Caki2 (cell line): ENCODE data around the gene MYRFL. TPM values are rescaled to one million over a fixed set of nuclear protein-coding genes. Genes with fewer than 3 reads are reported as not detected.
A peak's percentile ranks its signal among the peaks of the same experiment; 100 is the strongest.
"Not testable (repeated sequence)": the region's sequence is repeated elsewhere in the genome, so short reads cannot be mapped to it uniquely, and the experiment has no call there.

Experiments
- DNase-seq: peaks from one replicate; pipeline ENCODE4 v3.0.0-alpha.2; 2015; ENCODE audit warnings: low read depth
- in situ Hi-C: cut with HindIII; loops from 2 replicates; pipeline ENCODE4 v1.10.0; 2016; ENCODE audit warnings: low sequenced_read_pairs, low pct_unique_long_range_greater_than_20kb, mixed read lengths
- total RNA-seq: library from RNA; depleted of rRNA; stranded (reverse); fragments of >200 nt; shearing (Covaris generic); gene quantifications from 2 replicates; pipeline ENCODE4 v1.2.3, GENCODE V29; 2014; ENCODE audit warnings: low replicate concordance

MYRFL gene
- total RNA-seq, 1 experiment from 2014 or later = not detected

GRCh38 chr12:69837191-69837590, 12.2 kb downstream of the MYRFL start:
- in situ Hi-C loops = no loop called here

GRCh38 chr12:69837657-69838415, 12.8 kb downstream of the MYRFL start:
- no peak for DNase-seq
- in situ Hi-C loops = no loop called here

More at GRCh38 chr12:69837191-69837590, 12.2 kb downstream of the MYRFL start:
- DNase-seq = no peak

- in situ Hi-C loops = no loop called here
- no peak for DNase-seq
These were observed 15.7 kb downstream of the MYRFL start for GRCh38 chr12:69840727-69841126.

- in situ Hi-C loops = no loop called here
- no peak for DNase-seq
These were observed 18.6 kb downstream of the MYRFL start for GRCh38 chr12:69843608-69844007.

GRCh38 chr12:69844416-69844815, 19.4 kb downstream of the MYRFL start:
- DNase-seq = no peak
- in situ Hi-C loops = no loop called here

GRCh38 chr12:69844836-69845235, 19.8 kb downstream of the MYRFL start:
- in situ Hi-C loops = no loop called here
- DNase-seq = no peak

GRCh38 chr12:69846976-69847375, 21.9 kb downstream of the MYRFL start:
- no peak for DNase-seq
- in situ Hi-C loops = no loop called here

- DNase-seq = no peak
- in situ Hi-C loops = no loop called here
These were observed 26.9 kb downstream of the MYRFL start for GRCh38 chr12:69851976-69852375.

- DNase-seq, in situ Hi-C loops: not testable (repeated sequence)
These were observed 28.3 kb downstream of the MYRFL start for GRCh38 chr12:69853176-69853961.

- DNase-seq = no peak
- in situ Hi-C loops = no loop called here
These were observed 41.7 kb downstream of the MYRFL start for GRCh38 chr12:69866698-69867097.

GRCh38 chr12:69868695-69869094, 43.7 kb downstream of the MYRFL start:
- DNase-seq = no peak
- in situ Hi-C loops = no loop called here

- DNase-seq = no peak
- in situ Hi-C loops = no loop called here
These were observed 47.8 kb downstream of the MYRFL start for GRCh38 chr12:69872804-69873203.

GRCh38 chr12:69873429-69873828, 48.4 kb downstream of the MYRFL start:
- DNase-seq = no peak
- in situ Hi-C loops = no loop called here

- in situ Hi-C loops = loop anchor here (25.0 kb wide), 1 partner anchor 838 kb away; no protein-coding TSS in a partner anchor
- no peak for DNase-seq
These were observed 49.6 kb downstream of the MYRFL start for GRCh38 chr12:69874606-69875005.

- in situ Hi-C loops = loop anchor here (25.0 kb wide), 1 partner anchor 837 kb away; no protein-coding TSS in a partner anchor
- DNase-seq = no peak
These were observed 50.4 kb downstream of the MYRFL start for GRCh38 chr12:69875416-69875935.

- in situ Hi-C loops = loop anchor here (25.0 kb wide), 1 partner anchor 833 kb away; no protein-coding TSS in a partner anchor
These were observed 54.3 kb downstream of the MYRFL start for GRCh38 chr12:69879007-69879960.

GRCh38 chr12:69880571-69880970, 55.5 kb downstream of the MYRFL start:
- DNase-seq = peak; percentile 31
- in situ Hi-C loops = loop anchor here (25.0 kb wide), 1 partner anchor 832 kb away; no protein-coding TSS in a partner anchor

More at GRCh38 chr12:69879007-69879960, 54.3 kb downstream of the MYRFL start:
- peak; percentile 62 for DNase-seq

- no peak for DNase-seq
These were observed 56.7 kb downstream of the MYRFL start for GRCh38 chr12:69881771-69882170.

More at GRCh38 chr12:69881771-69882170, 56.7 kb downstream of the MYRFL start:
- in situ Hi-C loops = loop anchor here (25.0 kb wide), 1 partner anchor 831 kb away; no protein-coding TSS in a partner anchor
